RWPE1 (cell line): ENCODE results near the gene TMEM38A.
A peak's percentile ranks its signal among the peaks of the same experiment; 100 is the strongest.
"Not testable (repeated sequence)": the region's sequence is repeated elsewhere in the genome, so short reads cannot be mapped to it uniquely, and the experiment has no call there.

Experiments
- CTCF ChIA-PET: fragments of 350-600 bp; sonication (Branson Sonifier 250); formaldehyde crosslinking; extraction: SDS; loops from one replicate; lab custom pipeline; 2021; lab: Yijun Ruan, JAX
- POLR2A ChIA-PET: fragments of 400-600 bp; formaldehyde crosslinking; extraction: SDS; loops from one replicate; lab custom pipeline; 2020; ENCODE audit warnings: antibody characterized with exemption; ENCODE audit not compliant: low non-redundant PET; lab: Yijun Ruan, JAX
- DNase-seq: peaks from one replicate; pipeline ENCODE4 v3.0.0; 2012; ENCODE audit warnings: low spot score
- H3K27ac ChIP-seq: fragments of 450-650 bp; 2 replicates; pipeline ENCODE4 v1.5.1; 2017
- TF ChIP-seq, protein P1 (sequence below): fragments of 450-650 bp; conservative IDR thresholded peaks from 2 replicates; pipeline ENCODE4 v1.5.1; 2017; ENCODE audit warnings: low read depth, mild to moderate bottlenecking

Gene TMEM38A

DNA sequence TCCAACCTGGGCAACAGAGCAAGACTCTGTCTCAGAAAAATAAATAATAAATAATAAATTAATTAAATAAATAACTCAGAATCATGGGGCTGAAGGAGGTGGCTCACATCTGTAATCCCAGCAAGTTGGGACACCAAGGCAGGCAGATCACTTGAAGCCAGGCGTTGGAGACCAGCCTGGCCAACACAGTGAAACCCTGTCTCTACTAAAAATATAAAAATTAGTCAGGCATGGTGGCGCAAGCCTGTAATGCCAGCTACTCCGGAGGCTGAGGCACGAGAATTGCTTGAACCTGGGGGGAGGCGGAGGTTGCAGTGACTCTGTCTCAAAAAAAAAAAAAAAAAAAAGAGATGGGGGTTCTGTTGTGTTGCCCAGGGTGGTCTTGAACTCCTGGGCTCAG lies 7.2 kb downstream of the TMEM38A start:
- ChIA-PET POLR2A (no interaction called here), CTCF (interaction anchor here (0.6 kb wide), 1 partner anchor 384 kb away, joined by 4 read pairs; no protein-coding TSS in a partner anchor)
- H3K27ac ChIP-seq, result no peak overlapping the region
- no peak for DNase-seq
- TF ChIP-seq, protein P1, sequence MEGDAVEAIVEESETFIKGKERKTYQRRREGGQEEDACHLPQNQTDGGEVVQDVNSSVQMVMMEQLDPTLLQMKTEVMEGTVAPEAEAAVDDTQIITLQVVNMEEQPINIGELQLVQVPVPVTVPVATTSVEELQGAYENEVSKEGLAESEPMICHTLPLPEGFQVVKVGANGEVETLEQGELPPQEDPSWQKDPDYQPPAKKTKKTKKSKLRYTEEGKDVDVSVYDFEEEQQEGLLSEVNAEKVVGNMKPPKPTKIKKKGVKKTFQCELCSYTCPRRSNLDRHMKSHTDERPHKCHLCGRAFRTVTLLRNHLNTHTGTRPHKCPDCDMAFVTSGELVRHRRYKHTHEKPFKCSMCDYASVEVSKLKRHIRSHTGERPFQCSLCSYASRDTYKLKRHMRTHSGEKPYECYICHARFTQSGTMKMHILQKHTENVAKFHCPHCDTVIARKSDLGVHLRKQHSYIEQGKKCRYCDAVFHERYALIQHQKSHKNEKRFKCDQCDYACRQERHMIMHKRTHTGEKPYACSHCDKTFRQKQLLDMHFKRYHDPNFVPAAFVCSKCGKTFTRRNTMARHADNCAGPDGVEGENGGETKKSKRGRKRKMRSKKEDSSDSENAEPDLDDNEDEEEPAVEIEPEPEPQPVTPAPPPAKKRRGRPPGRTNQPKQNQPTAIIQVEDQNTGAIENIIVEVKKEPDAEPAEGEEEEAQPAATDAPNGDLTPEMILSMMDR, result no peak

DNA sequence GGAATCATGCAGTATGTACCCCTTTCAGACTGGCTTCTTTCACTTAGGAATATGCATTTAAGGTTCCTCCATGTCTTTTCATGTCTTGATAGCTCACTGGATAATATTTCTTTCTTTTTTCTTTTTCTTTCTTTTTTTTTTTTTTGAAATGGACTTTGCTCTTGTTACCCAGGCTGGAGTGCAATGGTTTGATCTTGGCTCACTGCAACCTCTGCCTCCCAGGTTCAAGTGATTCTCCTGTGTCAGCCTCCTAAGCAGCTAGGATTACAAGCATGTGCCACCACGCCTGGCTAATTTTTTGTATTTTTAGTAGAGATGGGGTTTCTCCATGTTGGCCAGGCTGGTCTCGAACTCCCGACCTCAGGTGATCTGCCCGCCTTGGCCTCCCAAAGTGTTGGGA lies 7.8 kb downstream of the TMEM38A start:
- H3K27ac ChIP-seq, CTCF ChIA-PET, POLR2A ChIA-PET, DNase-seq: not testable (repeated sequence)

- TF ChIP-seq, protein P1, result no peak
- POLR2A ChIA-PET, result no interaction called here
- CTCF ChIA-PET, result no interaction called here
- no peak for DNase-seq
- H3K27ac ChIP-seq, result no peak overlapping the region
Measured at GRCh38 chr19:16670291-16670690, 9.4 kb downstream of the TMEM38A start.

- H3K27ac ChIP-seq, result 0 out of 2 replicates have a peak overlapping the region, but pooled peaks have one; percentile 7
- CTCF ChIA-PET, result no interaction called here
- TF ChIP-seq, protein P1, result no peak
- POLR2A ChIA-PET, result no interaction called here
- no peak for DNase-seq
Measured at GRCh38 chr19:16671652-16672274, 10.8 kb downstream of the TMEM38A start.

- ChIA-PET CTCF (interaction anchor here (0.6 kb wide), 2 partner anchors 42 to 699 kb away, joined by 3 to 5 read pairs; no protein-coding TSS in a partner anchor), POLR2A (interaction anchor here (1.2 kb wide), 1 partner anchor 13 kb away, joined by 6 read pairs; the partner anchor contains the start of gene SMIM7)
- TF ChIP-seq, protein P1, result no peak
- DNase-seq, result no peak
- no peak overlapping the region for H3K27ac ChIP-seq
Measured at GRCh38 chr19:16673231-16673630, 12.3 kb downstream of the TMEM38A start.

- not testable (repeated sequence) for DNase-seq, H3K27ac ChIP-seq
- CTCF ChIA-PET, result interaction anchor here (0.6 to 0.7 kb wide), 3 partner anchors 15 to 427 kb away, joined by 4 to 5 read pairs (median 5); no protein-coding TSS in a partner anchor
- POLR2A ChIA-PET, result interaction anchor here (0.6 to 0.7 kb wide), 2 partner anchors 12 to 569 kb away, joined by 3 to 8 read pairs; no protein-coding TSS in a partner anchor
Measured at GRCh38 chr19:16673839-16674238, 12.9 kb downstream of the TMEM38A start.

DNA sequence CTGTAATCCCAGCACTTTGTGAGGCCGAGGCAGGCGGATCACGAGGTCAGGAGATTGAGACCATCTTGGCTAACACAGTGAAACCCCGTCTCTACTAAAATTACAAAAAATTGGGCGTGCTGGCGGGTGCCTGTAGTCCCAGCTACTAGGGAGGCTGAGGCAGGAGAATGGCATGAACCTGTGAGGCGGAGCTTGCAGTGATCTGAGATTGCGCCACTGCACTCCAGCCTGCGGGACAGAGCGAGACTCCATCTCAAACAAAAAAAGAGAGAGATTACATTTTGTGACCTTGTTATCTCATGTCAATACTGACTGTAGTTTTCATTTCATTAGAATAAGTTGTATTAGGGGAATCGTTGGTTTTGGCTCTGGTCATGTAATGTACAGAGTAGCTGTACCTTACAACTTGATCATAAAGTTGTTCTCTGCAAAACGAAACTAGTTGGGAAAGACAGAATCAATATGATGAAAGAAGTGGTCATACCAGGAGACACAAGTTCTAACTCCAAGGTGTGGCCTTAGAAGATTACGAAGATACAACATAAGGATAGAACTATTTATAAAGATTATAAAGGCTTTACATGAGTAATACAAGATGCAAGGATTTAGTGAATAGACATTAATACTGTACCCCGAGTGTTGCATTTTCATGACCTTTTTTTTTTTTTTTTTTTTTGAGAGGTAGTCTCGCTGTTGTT lies 15.3 kb downstream of the TMEM38A start:
- H3K27ac ChIP-seq, result no peak overlapping the region
- ChIA-PET POLR2A (no interaction called here), CTCF (no interaction called here)
- TF ChIP-seq, protein P1, result no peak
- DNase-seq, result no peak
